GM18858 (cell line): ENCODE results near the gene ADH1A.
"Not testable (repeated sequence)": the region's sequence is repeated elsewhere in the genome, so short reads cannot be mapped to it uniquely, and the experiment has no call there.

Experiments
- ATAC-seq: cut with Tn5 transposase; IDR thresholded peaks from one replicate; pipeline ENCODE4 v1.9.1; 2021; ENCODE audit not compliant: unreplicated experiment

Gene ADH1A

DNA sequence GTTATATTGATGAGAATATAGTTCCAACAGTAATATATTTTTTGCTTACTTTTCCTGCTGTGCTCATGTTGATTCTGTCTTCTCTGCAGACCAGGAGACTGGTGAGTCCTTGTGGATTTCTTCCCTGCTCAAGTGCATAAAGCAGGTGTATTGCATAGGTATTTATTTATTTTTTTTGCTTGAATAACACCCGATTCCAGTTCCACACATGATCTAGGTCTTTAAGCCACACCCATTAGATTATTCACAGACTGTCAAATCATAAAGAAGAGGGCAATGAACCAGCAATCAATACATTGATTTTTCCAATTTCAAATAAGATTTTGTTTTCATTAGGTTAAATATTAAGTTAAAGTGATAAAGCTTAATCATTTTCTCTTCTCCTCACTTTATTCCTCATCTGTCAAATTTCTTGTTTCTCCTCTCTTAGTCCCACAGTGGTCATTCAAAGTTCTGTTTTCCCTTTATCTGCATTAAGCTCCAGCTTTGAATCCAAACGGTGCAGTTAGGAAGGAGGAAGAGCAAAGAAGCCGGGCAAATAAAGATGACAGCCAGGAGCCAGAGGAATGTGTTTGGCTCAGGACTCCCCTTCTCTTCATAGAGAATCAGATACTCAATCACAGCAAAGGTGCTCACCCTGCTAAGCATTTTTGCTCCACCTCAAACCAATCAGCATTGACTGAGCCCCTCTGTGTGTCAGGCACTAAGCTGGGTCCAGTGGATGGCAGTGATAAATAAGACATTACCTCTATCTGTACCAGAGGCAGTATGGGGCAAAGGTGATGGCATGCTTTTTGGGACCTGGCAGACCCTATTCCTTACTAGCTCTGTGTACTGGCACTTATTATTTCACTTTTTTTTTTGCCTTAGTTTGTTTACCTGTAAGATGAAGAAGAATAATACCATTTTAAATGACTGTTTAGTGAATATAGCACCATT is at the start of gene ADH1A:
ADH1A (minus strand) TSS at position 138 of the 939 bp plus-strand sequence; CDS start at position 67, 71 bp downstream.
- ATAC-seq, result no peak

DNA sequence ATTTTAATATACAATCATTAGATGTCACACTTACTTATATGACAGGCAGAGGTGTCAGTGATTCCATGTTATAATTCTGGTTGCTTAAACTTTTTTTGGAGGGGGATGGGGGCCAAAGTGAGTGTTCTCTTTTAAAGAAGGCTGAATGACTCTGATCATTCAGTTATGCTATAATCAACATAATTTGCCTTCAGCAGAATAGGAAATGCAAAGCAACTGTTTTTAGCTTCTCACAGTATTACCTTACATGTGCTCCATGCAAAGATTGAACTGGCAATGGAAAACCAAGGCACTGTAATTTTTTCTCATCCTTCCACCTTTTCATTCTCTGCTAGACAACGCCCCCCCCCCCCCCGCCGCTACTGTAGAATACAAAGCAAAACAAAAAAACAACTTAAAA is 48.4 kb upstream of the ADH1A start:
- ATAC-seq, result no peak

DNA sequence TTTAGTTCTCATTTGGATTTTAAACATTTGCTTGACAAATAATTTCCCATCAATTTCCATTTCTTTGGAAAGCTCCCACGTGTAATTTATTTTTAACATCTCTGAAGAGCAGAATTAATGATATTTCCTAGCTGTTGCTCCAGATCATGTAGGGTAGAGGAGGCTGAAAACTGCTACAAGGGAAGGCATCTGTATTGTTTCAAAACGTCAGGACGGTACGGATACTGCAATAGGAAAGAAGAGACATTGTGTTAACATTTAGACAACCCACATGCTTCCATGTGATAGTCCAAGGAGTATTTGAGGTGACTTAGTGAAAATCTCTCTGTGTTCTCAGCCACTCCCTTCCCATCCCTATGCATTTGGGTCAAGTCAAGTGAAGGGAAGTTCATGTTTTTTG is 45.8 kb upstream of the ADH1A start:
- no peak for ATAC-seq

DNA sequence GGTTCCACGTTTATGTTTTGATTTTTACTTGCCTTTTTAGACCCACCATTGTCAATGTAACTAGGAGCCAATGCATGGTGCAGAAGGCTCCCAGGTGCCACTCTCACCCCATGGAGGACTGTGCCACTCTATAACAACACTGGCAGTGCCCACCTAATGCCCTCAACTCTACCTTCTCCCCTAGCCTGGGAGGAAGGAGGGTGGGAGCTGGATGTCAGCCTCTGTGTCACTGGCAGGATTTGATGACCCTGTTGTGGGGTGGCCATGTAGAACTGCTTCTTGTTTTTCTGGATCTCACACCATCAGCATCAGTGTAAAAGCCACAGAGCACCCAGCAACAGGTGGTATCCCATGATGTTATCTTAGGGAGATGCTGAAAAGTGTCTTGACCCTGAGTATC is 44.1 kb upstream of the ADH1A start:
- no peak for ATAC-seq

DNA sequence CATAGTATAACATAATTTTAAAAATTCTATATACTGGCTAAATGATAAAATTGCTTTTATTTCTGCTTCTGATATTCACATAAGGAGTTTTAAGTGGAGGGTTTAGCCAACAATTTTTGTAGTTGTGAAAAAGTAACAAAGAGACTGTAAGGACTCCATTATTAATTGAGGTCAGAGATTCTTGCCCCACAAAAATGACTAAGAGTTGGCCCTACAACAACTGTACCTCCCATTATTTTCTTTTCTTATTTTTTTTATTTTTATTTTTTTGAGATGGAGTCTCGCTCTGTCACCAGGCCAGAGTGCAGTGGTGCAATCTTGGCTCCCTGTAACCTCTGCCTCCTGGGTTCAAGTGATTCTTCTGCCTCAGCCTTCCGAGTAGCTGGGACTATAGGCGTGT is 39.9 kb upstream of the ADH1A start:
- no peak for ATAC-seq

DNA sequence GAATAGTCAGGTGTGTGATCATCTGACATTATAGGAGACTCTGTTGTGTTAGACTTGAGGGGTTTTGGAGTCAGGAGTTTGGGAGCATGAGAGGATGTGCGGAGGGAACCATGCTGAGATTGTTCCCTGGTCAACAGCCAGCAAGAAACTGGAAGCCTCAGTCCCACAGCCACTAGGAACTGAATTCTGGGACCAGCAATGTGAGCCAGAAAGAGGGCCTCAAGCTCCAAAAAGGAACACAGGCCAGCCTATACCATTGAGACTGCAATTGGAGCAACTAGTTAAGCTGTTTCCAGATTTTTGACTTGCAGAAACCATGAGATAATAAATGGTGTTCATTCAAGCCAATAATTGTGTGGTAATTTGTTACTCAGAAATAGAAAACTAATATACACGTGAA is 39.1 kb upstream of the ADH1A start:
- ATAC-seq, result no peak

DNA sequence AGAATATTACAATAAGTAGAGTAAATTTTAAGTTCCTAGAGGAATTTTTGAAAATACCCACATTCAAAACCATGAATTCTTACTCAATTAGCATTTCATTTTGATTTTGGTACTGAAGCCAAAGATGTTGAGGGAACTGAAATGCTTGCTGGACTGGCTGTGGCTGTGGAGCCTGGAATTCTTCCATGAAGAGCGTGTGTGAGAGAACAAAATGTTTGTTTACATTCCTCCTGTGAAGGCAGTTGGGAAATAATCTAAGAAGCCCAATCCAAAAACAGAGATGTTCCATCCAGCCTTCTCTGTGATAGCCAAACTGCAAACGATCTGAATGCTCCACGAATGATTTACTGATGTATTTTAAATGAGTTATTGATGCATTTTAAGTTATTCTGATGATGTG is 34.2 kb upstream of the ADH1A start:
- no peak for ATAC-seq

DNA sequence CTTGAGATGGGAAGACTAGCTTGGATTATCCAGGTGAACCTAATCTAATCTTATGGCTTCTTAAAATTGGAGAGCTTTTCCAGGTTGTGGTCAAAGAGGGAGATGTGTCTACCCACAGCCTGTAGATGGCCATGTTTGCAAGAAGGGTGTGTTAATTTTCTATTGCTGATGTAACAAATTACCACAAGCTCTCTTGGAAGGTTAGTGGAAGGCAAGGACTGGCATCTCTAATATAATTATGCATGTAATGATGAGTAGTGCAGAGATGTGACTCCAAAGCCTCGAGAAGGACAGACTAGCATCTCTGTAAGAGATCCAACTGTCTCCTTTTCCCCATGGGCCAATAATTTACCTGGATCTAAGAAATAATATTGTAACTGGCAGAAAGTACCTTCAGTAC is 33.6 kb upstream of the ADH1A start:
- no peak for ATAC-seq

DNA sequence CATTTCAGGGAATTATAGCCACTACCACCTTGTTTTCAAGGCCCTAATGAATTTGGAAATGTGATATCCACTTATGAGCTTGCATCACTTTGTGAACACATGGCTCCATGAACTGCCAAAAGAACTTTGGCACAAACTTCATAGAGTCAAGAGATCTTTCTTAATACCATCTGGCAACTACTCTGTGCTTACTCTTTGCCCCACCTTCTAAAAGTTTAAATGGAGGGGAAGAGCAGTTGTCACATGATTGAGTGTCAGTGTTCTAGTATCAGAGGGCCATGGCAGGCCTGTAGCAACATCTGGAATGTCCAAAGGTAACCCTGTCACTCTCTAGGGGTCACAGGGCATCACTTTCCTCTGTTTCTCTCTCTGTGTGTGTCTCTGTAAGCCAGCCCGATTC is 33.0 kb upstream of the ADH1A start:
- no peak for ATAC-seq

DNA sequence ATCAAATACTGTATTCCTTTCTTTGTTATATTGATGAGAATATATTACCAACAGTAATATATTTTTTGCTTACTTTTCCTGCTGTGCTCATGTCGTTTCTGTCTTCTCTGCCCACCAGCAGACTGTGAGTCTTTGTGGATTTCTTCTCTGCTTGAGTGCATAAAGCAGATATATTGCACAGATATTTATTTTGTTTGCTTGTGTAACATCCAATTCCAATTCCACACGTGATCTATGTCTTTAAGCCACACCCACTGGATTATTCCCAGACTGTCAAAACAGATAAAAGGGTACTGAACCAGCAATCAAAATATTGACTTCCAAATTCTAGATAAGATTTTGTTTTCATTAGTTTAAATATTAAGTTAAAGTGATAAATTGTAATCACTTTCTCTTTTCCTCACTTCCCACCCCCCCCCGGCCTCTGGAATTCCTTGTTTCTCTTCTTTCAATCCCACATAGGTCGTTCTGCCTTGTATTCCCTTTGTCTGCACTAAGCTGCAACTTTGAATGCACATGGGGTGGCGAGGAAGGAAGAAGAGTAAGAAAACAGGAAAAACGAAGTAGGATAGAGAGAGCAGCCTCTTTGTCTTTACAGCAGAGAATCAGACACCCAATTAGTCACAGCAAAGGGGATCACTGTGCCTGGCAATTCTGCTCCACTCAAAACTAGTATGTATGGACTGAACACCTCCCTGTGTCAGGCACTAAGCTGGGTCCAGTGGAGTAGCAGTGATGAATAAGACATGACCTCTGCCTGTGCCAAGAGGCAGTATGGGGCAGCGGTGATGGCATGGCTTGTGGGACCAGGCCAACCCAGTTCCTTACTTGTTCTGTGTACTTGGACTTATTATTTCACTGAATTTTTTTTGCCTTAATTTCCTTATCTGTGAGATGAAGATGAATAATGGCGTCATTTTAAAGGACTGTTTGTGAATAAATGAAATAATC is 30.7 kb upstream of the ADH1A start, which contains the start of gene ADH1B:
ADH1B (minus strand) TSS at position 161 of the 951 bp plus-strand sequence; CDS start at position 91, 70 bp downstream.
- no peak for ATAC-seq

DNA sequence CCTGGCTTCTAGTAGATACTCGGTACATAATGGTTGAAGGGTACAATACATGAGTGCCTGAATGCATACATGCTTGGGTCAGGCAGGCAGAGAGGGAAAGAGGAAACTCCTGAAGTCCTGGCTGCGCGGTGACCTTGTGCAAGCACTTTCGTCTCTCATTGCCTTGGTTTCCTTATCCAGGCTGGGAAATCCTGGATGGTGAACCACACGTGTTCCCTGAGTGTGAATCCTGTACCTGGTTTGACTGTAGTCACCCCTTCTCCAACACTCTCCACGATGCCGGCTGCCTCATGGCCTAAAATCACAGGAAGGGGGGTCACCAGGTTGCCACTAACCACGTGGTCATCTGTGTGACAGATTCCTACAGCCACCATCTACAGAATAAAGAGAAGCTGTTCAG is 27.0 kb upstream of the ADH1A start:
- ATAC-seq, result not testable (repeated sequence)

DNA sequence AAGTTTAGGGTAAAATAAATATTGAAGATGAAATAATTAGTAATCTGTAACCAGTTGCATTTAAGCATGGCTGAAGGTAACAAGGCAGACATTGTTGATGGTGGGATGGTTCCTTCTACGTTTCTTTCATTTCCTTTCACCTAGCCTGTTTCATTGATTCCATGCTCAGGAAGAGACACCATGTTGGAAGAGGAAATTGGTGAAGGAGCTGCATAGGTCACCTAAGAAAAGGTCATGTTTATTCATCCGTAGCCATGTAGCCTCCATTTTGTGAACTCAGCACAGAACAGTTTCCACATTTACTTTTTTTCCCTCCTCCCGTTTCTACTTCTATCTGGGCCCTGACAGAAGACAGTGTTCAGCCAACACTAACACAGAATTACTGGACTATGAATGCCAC is 26.6 kb upstream of the ADH1A start:
- ATAC-seq, result no peak

DNA sequence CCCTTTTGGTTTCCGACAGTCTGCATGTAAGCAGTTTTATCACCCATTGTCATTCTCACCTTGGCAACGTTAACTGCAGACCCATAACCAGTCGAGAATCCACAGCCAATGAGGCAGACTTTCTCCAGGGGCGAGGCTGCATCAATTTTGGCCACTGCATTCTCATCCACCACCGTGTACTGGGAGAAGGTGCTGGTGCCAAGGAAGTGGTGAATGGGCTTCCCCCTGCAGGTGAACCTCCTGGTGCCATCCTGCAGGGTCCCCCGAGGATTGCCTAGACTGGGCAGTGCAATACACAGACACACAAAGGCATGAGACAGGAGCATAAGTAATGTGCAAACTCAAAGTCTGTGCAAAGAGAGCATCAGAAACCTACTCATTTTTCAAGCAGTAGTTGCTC is 25.1 kb upstream of the ADH1A start:
- no peak for ATAC-seq

DNA sequence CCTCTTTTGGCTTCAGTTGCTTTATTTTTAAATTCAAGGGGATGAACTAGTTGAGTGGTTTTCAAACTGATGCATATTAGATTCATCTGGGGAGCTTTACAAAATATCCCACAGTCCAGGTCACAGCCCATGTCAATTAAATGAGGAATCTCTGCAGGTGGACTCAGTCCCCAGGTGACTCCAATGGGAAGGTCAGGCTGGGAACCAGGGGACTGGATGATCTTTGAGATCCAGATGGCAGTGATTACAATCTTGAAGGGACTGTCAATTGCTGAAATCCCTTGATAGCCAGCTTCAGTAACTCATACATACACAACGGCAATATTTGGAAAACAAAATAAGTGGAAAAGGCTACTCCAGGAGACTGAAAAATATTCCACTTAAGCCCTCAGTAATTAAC is 23.4 kb upstream of the ADH1A start:
- no peak for ATAC-seq

DNA sequence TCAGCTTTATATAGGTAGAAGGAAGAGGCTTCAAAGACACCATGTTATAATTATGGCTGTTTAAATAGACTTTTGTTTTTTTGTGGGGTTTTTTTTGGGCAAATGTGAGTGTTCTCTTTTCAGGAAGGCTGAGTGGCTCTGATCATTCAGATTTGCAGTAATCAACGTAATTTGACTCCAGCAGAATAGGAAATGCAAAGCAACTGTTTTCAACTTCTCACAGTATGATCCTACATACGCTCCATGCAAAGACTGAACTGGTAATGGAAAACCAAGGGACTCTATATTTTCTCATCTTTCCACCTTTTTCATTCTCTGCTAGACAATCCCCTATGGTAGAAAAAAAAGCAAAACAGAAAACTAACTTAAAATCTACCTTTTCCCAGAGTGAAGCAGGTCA is 19.6 kb upstream of the ADH1A start:
- ATAC-seq, result no peak

DNA sequence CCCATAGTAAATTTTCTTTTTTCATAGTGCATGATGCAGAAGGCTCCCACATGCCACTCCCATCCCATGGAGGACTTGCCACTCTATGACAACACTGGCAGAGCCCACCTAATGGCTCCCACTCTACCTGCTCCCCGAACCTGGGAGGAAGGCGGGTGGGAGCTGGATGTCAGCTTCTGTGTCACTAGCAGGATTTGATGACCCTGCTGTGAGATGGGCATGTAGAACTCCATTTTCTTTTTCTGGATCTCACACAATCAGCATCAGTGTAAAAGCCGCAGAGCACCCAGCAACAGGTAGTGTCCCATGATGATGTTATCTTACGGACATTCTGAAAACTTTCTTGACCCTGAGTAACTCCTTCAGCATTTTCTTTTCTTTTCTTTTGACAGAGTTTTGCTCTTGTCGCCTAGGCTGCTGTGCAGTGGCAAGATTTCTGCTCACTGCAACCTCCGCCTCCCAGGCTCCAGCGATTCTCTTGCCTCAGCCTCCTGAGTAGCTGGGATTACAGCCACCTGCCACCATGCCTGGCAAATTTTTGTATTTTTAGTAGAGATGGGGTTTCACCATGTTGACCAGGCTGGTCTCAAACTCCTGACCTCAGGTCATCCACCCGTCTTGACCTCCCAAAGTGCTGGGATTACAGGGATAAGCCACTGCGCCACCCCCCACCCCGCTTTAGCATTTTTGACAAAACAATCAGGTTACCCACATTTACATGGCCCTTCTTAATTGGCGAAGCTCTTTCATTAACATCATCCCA is 15.0 kb upstream of the ADH1A start:
- ATAC-seq, result no peak

DNA sequence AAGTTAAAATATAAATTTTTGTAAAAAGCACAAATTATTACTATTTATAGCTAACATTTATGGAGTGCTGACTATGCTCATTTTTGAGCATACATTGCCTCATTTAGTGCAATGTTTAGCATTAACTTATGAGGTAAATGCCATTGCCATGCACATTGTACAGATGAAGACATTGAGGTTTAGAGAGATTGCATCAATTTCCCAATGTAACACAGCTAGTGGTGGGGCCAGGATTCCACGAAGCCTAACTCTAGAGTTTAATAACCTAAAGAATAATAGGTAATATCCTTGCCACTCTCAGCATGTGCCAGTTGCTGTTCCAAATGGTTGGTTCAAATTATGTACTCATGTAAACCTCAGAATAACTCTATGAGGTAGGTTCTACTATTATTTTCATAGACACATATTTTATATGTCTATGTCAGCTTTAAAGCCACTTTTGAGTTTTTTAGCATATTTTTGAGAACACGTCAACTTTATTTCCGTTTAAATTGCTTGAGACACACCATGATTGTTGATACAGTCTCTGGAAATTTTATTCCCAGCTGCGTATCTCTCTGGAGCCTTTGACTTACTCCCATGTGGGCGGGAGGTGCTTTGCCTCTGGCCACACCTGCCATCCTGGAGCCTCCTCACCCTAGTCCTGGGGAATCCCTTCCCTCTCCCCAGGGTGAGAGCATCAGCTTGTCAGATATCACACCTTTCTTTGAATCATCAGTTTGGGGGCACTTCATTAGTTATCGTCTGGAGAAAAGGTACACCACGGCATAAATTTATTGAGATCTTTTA is 10.8 kb upstream of the ADH1A start:
- ATAC-seq, result no peak

DNA sequence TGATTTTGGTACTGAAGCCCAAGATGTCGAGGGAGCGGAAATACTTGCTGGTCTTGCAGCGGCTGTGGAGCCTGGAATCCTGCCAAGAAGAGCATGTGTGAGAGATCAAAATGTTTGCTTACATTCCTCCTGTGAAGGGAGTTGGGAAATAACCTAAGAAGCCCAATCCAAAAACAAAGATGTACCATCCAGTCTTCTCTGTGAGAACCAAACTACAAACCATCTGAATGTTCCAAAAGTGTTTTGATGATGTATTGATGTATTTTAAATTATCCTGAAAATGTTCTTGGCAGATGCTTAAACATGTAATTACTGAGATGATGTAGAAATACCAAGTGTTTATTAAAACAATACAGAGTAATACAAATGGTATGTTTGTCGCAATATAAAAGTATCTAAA is 10.1 kb upstream of the ADH1A start:
- no peak for ATAC-seq

DNA sequence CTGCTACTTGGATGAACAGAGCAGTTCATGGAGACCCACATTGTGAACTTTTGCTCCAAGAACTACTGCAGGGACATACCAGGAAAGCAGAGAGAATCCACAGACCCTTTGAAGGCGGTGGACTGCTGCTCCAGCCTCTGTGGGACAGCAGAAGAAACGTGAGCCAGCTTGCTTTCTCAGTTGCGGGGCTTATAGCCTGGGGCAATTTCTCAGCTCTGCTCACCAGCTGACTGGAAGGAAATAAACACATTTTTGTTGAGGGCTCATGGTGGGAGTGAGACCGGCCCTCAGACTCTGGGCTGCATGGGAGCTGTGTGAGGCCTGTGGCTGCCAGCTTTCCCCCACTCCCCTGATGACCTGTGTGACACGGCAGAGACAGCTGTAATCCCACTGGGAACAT is 2.6 kb upstream of the ADH1A start:
- no peak for ATAC-seq

DNA sequence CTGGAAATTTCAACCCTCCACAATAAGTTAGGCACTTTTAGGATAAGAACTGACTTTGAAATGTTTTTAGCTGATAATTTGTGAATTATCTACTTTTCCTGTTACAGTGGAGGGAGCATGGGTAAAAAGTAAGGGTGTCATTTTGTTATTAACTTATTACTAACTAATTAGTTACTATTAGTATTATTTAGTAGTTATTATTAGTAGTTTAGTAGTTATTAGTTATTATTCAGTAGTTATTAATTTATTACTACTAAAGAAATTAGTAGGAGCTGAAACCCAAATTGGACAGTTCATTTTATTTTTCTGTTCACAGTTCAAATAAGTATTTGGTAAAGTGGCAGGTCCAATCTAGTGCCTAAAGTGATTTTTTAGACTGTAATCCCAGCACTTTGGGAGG is 5.4 kb downstream of the ADH1A start:
- no peak for ATAC-seq
